GM18526 (cell line): ENCODE results near the gene IFI35.

Experiments used
- POLR2A ChIP-seq: IDR thresholded peaks from 3 replicates; pipeline ENCODE4 v1.6.1; 2011; ENCODE audit not compliant: insufficient read length; ENCODE audit errors: extremely low read depth

IFI35 gene

DNA sequence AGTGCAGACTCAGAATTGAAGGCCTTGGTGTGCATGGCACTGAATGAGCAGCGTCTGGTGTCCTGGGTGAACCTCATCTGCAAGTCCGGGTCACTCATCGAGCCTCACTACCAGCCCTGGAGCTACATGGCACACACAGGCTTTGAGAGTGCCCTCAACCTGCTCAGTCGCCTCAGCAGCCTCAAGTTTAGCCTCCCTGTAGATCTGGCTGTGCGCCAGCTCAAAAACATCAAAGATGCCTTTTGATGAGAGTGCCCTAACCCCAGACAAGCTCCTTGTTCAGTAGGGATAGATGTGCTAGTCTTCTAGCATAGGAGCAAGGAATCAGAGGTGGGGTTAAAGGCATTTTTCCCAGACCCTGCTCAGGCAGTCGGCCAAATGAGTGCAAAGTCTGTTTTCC is 15.1 kb upstream of the IFI35 start:
- TF ChIP-seq POLR2A, result no peak

DNA sequence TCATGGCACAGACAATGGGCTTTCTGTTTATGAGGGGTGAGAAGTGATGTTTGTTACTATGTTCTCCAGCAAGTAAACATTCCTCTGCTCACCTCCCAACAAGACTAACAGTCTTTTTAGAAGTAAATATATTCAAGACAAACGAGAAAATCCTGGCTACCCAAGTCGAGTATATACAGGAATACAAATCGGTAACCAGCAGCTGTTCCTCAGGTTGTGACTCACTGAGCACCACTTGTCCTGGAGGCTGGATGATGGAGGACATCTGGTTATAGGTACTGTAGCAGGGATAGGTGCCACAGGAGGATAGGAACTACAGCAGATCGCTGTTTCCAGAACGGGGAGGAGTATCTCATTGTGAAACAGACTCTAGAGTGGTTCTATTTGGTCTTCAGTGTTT is 13.7 kb upstream of the IFI35 start:
- TF ChIP-seq POLR2A, result no peak

DNA sequence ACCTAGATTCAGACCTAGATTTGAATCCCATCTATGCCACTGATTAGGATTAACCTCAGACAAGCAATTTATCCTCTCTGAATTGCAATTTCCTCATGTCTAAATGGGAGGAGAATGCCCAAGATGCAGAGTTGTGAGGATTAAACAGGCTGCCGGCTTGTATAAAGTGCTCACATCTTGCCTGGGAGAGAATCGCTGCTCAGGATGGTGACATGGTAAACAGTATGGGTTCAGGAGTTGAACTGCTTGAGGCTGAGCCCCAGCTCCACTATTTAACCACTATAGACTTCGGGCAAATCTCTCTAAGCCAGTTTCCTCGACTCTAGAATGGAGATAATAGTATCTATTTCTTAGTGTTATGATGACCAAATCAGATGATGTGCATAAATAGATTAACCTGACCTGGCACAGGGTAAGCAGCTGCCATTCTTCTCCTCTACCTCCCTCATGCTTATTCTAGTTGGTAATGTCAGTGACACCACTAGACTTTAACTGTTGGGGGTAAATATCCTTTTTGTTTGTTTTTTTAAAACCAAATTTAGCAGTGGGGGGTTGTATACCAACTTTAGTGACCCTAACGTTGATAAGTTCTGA is 9.1 kb upstream of the IFI35 start:
- no peak for TF ChIP-seq POLR2A

DNA sequence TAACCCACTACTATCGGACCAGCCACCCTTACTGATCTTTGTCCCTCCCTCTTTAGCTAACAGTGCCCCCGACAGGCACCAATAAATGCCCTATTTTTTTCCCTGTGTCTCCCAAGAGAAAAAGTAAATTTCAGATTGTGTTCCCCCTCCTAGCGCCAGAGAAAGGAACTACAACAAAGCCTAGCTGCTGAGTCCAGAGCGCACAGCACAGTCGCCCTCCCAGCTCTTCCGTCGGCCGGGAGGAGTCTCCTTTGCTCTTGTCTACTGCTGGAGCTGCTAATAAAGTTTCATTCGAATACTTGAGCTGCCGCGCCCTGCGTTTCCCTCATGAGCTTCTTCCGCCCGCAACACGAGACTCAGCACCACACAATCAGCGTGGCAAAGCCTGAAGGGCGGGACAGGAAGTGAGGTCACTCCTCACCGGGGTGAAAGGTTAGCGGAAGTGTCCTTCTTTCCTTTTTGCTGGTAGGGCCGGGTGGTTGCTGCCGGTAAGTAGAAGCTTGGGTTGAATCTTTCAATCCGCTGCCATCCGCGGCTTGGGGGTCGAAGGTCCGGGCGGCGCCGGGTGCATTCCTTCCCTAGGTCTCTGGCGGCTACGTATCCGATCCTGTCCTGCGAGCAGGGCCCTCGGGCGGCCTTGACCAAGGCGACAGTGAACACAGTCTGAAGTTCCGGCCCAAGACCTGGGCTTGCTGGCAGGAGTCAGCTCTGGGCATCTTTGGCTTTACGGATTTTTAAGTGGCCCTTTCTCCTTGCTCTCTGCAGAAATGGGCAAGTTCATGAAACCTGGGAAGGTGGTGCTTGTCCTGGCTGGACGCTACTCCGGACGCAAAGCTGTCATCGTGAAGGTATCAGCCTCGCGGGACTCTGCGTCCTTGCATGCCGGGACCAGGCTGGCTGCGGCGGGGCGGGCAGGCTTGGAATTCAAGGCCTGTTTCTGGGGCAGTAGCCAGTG is 8.3 kb upstream of the IFI35 start, which contains the start of gene RPL27:
Gene RPL27 (plus strand): TSS at position 436 of the 955 bp plus-strand sequence. CDS start 332 bp downstream, at position 768.
- peak; percentile 92 for TF ChIP-seq POLR2A

DNA sequence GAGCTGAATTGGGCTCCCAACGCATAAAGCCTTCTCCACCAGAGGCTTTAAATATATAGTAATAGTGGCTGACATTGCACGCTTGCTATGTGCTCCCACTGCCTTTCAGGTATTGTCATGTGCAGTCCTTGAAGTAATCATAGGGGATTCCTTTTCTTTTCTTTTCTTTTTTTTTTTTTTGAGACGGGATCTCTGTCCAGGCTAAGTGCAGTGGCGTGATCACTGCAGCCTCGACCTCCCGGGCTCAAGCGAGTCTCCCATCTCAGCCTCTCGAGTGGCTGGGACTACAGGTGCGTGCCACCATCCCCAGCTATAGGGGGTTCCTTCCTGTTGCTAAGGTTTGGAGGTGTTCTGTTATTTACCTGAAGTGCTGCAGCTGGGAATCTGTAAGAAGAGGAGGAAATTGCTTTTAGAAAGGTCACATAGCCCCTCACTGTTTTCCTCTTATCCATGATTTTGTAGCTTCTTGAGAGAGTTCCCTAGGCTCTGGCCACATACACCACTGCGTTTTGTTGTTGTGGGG is 7.5 kb upstream of the IFI35 start:
- TF ChIP-seq POLR2A, result no peak

DNA sequence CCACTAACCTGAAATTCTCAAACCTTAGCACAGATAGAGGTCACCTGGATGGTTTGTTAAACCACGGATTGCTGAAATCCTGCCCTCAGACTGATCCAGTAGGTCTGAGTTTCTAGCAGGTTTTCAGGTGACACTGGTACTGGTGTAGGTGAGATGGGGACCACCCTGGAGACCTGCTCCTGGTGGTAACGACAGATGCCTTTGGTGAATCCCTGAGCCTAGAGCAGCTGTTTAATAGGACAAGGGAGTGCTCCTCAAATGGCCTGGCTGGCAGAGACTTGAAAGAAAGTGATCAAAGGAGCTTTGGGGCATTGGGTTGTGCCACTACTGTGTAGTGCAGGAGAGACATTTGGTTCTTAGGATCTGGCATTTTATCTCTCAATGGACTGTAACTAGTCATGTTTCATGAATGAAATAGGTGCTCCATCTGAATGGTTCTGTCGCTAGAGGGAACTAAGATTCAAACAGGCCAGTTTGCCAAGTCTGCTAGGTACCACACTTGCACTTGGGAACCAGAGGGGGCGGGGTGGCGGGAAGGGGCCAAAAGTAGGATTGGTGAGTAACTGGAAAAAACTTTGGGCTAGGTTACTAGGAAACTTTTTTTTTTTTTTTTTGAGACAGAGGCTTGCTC is 2.9 kb upstream of the IFI35 start:
- TF ChIP-seq POLR2A, result peak; percentile 44

DNA sequence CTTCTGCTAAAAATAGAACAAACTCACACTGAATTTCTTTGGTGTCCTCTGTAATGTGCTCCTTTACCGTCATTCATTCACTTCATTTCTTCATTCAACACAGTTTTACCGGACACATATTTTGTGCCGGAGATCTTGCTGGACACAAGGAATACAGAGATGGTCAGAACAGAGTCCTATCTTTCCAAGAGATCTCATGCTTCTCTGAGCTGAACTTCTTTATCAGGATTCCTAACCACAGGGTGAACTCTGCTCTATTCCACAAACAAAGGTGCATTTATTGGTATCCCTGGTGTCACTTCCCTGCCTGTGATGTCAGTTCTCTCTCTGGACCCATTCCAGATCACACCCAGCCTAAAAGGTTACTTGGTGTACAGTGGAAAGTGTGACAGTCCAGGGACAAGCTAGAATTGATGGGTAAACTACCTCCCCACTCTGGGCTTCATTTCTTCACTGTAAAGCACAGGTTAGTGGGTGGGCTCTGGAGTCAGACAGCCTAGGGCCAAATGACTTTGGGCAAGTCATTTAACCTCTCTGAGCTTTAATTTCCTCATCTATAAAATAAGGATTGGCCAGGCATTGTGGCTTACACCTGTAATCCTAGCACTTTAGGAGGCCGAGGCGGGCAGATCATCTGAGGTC is 4.2 kb downstream of the IFI35 start:
- no peak for TF ChIP-seq POLR2A

DNA sequence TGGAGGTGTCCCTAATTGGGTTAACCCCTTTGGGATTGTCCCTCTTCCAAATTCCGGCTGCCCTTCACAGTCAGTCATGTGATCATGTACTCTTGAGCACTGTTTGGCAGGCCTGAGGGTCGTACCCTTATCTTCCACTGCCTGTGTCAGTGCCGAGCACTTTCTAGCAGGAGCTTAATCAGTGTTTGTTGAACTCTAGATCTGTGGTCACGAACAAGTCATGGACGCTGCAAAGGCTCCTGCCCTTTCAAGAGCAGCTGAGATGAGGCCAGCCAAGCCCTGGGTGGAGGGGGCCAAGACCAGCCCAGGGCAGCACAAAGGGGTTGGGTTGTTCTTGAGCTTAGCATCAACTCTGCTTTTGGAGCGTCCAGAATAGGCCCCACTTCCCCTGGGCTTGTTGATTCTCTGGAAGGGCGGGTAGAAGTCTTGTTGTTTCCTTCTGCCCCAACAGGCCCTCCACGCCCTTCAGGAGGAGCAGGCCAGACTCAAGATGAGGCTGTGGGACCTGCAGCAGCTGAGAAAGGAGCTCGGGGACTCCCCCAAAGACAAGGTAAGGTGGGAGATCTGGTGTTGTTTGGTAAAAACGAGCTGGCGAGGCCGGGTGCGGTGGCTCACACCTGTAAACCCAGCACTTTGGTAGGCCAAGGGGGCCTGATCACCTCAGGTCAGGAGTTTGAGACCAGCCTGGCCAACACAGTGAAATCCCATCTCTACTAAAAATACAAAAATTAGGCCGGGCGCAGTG is 5.3 kb downstream of the IFI35 start:
- no peak for TF ChIP-seq POLR2A

DNA sequence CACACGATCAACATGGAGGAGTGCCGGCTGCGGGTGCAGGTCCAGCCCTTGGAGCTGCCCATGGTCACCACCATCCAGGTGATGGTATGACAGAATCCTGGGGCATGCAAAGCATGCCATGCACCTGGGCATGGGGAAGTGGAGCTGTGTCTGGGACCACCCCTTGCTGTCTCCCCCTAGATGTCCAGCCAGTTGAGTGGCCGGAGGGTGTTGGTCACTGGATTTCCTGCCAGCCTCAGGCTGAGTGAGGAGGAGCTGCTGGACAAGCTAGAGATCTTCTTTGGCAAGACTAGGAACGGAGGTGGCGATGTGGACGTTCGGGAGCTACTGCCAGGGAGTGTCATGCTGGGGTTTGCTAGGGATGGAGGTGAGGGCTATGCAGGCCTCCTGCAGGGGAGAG is 6.7 kb downstream of the IFI35 start:
- TF ChIP-seq POLR2A, result no peak

DNA sequence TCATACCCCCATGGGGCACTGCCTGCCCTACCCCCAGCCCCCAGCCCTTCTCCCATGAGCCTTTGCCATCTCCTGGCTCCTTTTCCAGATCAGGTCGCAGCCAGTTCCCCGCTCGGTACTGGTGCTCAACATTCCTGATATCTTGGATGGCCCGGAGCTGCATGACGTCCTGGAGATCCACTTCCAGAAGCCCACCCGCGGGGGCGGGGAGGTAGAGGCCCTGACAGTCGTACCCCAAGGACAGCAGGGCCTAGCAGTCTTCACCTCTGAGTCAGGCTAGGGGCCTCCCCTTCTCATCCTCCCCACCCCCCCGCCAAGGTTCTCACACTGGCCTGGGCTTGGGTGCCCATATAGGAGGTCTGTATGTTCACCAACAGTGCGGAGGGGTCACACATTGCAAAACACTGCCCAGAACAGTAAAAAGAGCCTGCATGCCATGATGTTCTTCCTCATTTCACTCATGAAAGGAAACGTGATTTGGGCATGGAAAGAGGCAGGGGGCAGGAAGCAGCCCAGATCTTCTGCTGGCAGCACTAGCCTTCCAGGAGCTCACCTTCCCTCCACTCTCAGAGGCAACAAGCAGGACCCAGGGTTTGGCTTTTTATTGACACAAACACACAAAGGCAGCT is 7.5 kb downstream of the IFI35 start:
- TF ChIP-seq POLR2A, result no peak

DNA sequence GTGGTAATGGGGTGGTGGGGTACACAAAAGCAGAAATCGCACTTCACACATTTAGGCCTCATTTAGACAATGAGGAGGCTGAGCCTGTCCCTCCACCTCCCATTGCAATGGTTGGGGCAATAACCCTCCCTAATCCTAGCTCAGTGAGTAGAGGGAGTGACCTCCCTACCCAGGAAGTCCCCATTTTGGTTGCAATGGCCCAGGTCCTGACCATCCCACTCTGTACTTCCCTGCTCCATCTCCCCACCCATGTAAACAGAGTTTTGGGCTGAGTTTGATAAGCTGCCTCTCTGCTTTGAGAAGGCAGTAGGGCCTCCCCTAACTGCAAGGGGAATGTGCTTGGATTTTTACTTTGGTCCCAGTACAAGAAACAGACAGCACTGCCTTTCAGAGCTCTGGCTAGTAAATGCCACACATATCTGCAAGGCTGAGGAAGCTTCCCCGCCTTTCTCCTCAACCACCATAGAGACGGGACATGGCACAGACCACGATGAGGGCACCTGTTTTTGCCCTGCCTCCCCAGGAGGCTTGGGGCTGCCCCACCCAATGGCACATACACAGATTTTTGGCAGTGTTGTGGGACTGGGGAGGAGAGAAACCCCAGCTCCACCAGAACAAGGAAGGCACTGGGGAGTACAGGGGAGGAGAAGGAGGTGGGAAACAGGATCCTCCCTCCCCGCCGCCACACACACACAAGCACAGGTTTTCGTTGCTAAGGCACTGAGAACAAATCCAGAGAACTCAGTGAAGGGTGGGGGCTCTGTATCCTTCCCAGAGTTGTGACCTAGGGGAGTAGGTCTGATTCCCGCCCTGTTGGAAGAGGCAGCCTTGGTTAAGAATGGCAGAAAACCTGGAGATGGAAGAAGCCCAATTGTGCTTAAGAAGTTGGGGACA is 8.3 kb downstream of the IFI35 start:
- no peak for TF ChIP-seq POLR2A

DNA sequence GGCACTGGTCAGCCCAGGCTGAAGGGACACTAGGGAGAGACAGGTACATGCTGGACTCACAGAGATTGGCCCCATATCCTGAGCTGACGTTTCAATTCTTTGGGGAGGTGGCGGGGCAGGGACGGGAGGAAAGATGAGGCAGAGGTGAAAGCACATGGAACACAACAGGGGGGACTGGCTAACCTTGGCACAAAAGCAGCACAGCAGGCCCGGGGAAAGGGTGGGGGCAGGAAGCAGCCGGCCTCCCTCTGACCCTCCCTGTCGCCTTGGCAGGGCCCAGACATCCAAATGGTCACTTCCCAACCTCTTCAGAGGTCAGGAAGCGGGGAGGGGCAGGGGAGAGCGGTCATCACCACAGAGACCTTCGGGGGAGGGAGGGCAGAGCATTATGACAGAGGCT is 9.0 kb downstream of the IFI35 start:
- TF ChIP-seq POLR2A, result no peak

DNA sequence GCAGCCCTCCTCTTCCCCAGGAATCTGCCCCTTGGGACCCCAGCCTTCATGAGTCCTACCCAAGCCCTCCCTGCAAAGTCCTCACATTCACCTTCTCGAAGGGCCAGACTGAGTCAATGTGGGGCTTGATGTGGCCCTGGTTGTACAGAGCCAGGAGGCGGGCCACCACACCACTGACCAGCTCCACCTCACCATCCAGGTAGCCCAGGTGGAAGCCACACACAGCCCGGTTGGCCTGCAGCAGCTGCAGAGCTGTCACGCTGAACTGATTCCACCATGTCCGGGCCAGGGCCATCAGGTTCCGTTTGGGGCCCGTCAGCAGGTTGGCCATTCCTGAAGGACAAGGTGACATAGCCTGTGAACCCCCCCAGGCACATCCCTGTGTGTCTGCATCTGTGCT is 9.6 kb downstream of the IFI35 start:
- TF ChIP-seq POLR2A, result no peak
